ENCODE data around the gene MMUT. TPM values are rescaled to one million over a fixed set of nuclear protein-coding genes. Genes with fewer than 3 reads are reported as not detected.

The MMUT gene
- 12.6 and 16.6 TPM in 2 replicates for total RNA-seq

GRCh38 chr6:49462927-49463611 is at the start of gene MMUT, which contains the start of gene CENPQ:
TSS of gene MMUT (minus strand) at chr6:49463253. CDS start at chr6:49459466, 3,787 bp downstream.
TSS of gene CENPQ (plus strand) at chr6:49463370. CDS start at chr6:49470177, 6,807 bp downstream.

DNA sequence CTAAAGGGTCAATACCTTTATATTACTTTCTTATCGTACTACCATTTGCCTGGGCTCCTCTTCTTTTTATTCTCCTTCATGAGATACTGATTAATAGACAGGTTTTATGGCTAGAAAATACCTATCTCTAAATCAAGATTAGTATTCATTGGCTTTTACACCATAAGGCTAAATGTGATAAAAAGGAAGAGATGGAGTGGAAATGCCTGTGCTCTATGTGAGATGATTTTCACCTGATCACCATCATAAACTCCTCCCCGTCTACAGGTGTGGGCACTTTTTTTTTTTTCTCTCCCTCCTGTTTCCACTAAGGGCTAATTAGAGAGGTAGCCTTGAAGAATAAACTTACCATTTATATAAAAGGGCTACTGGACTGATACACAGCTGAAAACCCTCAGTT is 36.6 kb upstream of the MMUT start, which contains the start of gene GLYATL3:
GLYATL3 (plus strand) TSS at position 301 of the 400 bp plus-strand sequence. CDS start 12,068 bp downstream, outside the sequence.

Other genes with a start within 250 kb of the MMUT start
- gene CENPQ, start 117 bp upstream of the MMUT start, total RNA-seq, result 1.5 and 13.7 TPM in 2 replicates
- not detected in 2 replicates for gene GLYATL3, start 36.7 kb upstream of the MMUT start, total RNA-seq
- 0.72 and 2.2 TPM in 2 replicates for gene C6orf141, start 87.4 kb upstream of the MMUT start, total RNA-seq
- gene RHAG, start 173.6 kb upstream of the MMUT start, total RNA-seq, result not detected in 2 replicates